Inferior parietal cortex (tissue), 1 donor: ENCODE results near the gene LLGL2.

Experiments
- DNase-seq: peaks from one replicate; pipeline ENCODE4 v3.0.0-alpha.2; 2016; ENCODE audit errors: extremely low spot score

Gene LLGL2

GRCh38 chr17:75521290-75521689, 4.2 kb upstream of the LLGL2 start:
- DNase-seq, result no peak

GRCh38 chr17:75521951-75522727, 3.4 kb upstream of the LLGL2 start:
- DNase-seq, result no peak

GRCh38 chr17:75523647-75524046, 1.9 kb upstream of the LLGL2 start:
- DNase-seq, result no peak

GRCh38 chr17:75524269-75524969, 1.1 kb upstream of the LLGL2 start:
- DNase-seq, result no peak

GRCh38 chr17:75525806-75526554, 483 bp downstream of the LLGL2 start:
- no peak for DNase-seq

- no peak for DNase-seq
These were observed 1.2 kb downstream of the LLGL2 start for GRCh38 chr17:75526555-75527270.

GRCh38 chr17:75530837-75531720, 5.6 kb downstream of the LLGL2 start:
- DNase-seq, result no peak

GRCh38 chr17:75531721-75532072, 6.2 kb downstream of the LLGL2 start:
- no peak for DNase-seq

- DNase-seq, result no peak
These were observed 9.6 kb downstream of the LLGL2 start for GRCh38 chr17:75535119-75535537.

GRCh38 chr17:75535871-75536270, 10.4 kb downstream of the LLGL2 start:
- DNase-seq, result no peak

GRCh38 chr17:75536366-75536765, 10.9 kb downstream of the LLGL2 start:
- DNase-seq, result no peak

GRCh38 chr17:75539967-75540729, 14.7 kb downstream of the LLGL2 start:
- no peak for DNase-seq

- no peak for DNase-seq
These were observed 15.5 kb downstream of the LLGL2 start for GRCh38 chr17:75540923-75541503.

- no peak for DNase-seq
These were observed 16.7 kb downstream of the LLGL2 start for GRCh38 chr17:75542229-75542628.

GRCh38 chr17:75542728-75543336, 17.3 kb downstream of the LLGL2 start:
- DNase-seq, result no peak

GRCh38 chr17:75544250-75544649, 18.8 kb downstream of the LLGL2 start:
- DNase-seq, result no peak

GRCh38 chr17:75546181-75546580, 20.7 kb downstream of the LLGL2 start:
- no peak for DNase-seq

GRCh38 chr17:75547091-75547490, 21.6 kb downstream of the LLGL2 start:
- DNase-seq, result no peak

- no peak for DNase-seq
These were observed 23.3 kb downstream of the LLGL2 start for GRCh38 chr17:75548813-75549212.
